GM21447 (cell line): ENCODE data around the gene CDC27.
"Not testable (repeated sequence)": the region's sequence is repeated elsewhere in the genome, so short reads cannot be mapped to it uniquely, and the experiment has no call there.

Experiments used
- ATAC-seq: cut with Tn5 transposase; IDR thresholded peaks from one replicate; pipeline ENCODE4 v1.9.1; 2021; ENCODE audit not compliant: unreplicated experiment

The CDC27 gene

DNA sequence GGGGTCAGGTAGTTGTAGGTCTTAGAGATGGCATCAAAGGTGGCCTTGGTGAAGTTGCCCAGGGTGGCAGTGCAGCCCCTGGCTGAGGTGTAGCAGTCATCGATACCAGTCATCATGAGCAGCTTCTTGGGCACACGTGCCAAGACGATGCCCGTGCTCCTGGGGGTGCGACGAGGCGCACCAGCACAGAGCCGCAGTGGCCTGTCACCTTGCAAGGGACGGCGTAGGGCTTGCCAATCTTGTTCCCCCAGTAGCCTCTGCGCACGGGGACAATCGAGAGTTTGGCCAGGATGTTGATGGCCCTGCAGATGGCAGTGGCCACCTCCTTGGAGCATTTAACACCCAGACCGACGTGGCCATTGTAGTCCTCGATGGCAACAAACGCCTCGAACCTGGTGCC, 29.8 kb downstream of the CDC27 start:
- ATAC-seq, result no peak

DNA sequence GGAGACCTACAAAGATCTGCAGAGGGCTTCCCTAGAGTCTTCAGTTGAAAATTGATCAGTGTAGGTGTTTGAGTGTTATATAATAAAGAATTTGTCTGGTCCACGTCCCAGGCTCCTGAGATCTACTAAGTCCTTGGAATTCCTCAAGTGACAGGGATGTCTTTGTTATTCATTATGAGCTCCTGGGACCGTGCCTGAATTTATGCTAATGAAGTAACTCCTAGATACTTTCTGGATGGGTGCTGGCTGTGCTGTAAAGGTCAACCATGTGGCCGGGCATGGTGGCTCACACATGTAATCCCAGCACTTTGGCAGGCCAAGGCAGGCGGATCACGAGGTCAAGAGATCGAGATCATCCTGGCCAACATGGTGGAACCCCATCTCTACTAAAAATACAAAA, 43.7 kb downstream of the CDC27 start:
- no peak for ATAC-seq

DNA sequence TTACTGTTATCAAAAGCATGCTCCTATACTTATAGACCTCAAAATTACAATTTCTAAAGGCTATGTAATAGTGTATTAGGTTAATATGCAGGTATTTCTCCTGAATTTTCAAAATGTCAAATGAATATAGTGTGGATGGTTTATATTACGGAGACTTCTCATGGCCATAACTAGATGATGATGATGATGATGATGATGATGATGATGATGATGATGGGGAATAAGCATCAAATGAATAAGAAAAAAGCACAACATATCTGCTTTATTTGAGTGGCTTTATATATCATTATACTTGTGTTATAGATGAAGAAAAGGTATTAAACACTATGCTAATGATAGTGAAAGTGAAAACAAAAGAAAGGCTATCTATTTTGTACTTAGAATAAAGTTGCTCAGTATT, 53.9 kb downstream of the CDC27 start:
- ATAC-seq, result no peak

DNA sequence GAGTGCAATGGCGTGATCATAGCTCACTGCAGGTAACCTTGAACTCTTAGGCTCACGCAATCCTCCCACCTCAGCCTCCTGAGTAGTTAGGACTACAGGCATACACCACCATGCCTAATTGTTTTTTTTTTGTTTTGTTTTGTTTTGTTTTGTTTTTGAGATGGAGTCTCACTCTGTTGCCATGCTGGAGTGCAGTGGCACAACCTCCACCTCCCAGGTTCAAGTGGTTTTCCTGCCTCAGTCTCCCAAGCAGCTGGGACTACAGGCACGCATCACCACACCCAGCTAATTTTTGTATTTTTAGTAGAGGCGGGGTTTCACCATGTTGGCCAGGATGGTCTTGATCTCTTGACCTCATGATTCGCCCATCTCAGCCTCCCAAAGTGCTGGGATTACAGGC, 54.7 kb downstream of the CDC27 start:
- ATAC-seq, result not testable (repeated sequence)

DNA sequence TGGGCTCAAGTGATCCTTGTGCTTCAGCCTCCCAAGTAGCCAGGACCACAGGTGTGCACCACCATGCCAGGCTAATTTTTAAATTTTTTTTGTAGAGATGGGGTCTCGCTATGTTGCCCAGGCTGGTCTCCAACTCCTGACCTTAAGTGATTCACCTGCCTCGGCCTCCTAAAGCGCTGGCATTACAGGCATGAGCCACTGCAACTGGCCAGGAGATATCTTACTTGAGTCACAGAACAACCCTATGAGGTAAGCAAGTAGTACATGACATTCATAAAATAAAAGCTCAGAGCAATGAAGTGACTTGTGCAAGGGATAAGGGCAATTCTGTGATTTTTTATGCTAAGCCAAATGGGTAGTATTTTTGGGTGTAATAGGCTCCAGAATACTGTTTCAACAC, 57.3 kb downstream of the CDC27 start:
- no peak for ATAC-seq

DNA sequence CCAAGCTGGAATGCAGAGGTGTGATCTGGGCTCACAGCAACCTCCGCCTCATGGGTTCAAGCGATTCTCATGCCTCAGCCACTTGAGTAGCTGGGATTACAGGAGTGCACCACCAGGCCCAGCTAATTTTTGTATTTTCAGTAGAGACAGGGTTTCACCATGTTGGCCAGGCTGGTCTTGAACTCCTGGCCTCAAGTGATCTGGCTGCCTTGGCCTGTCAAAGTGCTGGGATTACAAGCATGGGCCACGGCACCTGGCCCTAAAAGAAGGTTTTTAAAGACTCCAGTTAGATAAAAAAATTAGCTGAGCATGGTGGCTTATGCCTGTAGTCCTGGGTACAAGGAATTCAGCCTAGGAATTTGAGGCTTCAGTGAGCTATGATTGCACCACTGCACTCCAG, 62.3 kb downstream of the CDC27 start:
- ATAC-seq, result not testable (repeated sequence)

DNA sequence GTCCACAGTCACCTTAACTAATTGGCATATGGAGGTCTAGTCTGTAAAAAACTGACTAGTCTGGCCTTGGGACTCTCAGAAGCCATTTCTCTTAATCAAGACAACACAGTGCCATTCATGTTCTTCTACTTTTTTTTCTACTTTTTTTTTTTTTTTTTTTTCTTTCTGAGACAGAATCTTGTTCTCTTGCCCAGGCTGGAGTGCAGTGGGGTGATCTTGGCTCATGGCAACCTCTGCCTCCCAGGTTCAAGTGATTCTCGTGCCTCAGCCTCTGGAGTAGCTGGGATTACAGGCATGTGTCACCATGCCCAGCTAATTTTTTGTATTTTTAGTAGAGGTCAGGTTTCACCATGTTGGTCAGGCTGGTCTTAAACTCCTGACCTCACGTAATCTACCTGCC, 65.8 kb downstream of the CDC27 start:
- not testable (repeated sequence) for ATAC-seq

DNA sequence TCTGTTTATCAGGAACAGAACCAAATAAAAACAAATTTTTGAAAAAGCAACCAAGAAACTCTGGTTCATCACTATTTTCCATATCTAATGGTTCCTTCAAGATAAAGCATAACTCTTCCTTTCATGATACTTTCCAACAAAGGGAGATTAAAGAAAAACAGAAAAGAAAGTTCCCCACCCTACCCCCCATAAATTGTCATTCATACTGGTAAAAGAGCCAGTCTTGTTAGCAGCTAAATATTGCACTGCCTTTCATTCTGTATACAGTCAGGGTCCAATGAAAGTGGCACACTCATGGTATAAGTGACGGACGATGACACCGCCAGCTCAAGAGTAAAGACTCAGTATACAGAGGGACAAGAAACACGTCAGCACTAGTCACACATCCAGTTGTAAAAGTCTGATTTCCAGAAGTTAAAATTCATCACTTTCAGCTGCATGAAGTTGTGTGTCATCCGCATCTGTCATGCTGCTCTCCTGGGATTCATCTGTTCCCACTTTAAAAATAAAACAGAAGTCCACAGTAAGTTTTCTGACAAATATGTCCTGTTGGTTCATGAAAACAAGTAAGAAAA, 68.5 kb downstream of the CDC27 start:
- ATAC-seq, result no peak

DNA sequence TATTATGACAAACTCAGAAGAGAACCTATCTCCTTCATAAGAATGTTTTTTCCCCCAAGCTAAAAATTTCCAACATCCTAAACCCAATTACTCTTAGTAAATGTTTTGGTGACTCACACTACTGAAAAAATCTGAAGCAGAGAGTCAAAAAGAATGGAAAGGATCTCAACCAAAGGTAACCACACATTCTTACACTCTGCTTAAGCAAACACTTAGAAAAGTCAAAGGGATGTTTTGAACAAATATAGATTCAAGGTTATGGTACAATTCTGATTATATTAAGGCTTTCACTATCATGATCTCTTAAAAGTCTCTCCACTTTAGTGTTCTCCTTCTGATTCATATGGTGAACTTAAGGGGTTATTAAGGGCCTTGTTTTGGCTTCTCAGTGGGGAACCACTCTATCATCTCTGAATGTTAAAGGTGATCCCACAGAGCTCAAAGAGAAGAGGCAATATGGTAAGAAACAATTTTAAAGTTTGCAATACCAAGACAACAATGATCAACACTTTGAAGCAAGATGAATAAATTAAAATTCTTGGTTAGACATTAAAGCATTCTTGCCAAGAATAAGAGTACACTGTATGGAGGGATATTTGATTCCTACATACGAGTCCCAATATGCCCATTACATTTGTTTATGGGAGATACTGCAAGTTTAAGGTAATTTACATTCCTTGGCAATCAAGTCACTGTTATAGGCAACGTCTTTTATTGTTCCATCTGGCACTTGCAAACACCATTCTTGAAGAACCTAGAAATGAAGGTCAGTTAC, 69.2 kb downstream of the CDC27 start:
- no peak for ATAC-seq

DNA sequence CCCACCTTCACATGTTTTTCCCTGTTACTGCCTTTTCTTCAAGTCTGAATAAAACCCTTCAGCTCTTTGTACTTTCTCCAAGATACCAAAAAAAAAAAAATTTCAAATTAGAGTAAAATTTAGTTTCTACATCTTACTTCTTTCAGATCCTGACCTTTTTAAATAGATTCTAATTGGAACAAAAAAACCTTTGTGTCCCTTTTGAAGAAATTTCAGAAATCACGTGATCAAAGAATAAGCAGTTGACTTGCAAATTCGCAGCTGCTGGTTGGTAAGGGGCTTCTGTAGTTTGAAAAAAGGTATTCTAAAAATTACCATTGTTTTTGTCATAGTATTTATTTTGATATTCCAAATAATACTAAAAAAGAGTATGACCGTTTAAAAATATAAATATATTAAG, 71.7 kb downstream of the CDC27 start:
- ATAC-seq, result no peak

DNA sequence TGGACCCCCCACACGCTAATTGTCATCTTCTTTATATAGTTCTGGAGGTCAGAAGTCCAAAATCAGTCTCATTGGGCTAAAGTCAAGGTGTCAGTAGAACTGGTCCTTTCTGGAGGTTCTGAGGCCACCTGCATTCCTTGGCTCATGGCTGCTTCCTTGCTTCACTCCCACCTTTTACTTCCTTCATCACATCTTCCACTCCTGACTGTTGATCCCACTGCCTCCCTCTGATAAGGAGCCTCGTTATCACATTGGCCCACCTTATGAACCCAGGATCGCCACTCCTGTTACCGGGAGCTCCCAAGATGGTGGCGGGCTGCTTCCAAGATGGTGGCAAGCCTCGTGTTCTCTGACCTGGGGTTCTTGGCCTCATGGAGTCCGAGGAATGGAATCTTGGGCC, 83.0 kb downstream of the CDC27 start:
- ATAC-seq, result no peak

DNA sequence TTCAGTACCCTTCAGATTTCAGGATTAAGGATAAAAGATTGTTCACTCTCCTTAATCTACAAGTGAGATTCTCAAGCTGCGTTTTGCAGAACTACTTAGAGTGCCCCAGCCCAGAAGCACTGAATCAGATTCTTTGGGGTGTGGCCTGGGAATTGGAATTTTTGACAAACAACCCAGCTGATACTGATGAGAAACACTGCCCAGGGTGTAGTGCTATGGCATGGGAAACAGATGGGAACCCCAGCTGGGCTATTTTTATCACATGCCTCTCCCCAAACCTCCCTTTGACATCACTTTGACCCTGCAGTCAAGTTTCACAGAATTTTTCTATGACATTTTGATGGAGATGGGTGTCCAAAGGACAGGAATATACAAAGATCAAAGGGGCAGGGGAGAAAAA, 83.8 kb downstream of the CDC27 start:
- not testable (repeated sequence) for ATAC-seq

DNA sequence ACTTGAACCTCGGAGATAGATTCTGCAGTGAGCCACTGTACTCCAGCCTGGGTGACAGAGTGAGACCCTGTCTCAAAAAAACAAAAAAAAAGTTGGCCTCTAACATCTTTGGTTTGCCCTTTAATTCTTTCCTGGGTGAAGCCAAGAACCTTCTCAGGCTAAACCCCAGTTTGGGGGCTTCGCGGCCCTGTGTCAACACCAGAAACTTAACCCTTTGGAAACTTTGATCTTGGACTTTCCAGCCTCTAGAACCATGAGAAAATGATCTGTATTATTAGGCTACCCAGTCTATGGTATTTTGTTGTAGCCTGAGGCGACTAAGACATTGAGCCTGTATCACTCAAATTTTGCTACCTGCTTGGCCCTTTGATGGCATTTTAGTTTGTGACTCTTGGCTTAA, 86.2 kb downstream of the CDC27 start:
- ATAC-seq, result no peak

DNA sequence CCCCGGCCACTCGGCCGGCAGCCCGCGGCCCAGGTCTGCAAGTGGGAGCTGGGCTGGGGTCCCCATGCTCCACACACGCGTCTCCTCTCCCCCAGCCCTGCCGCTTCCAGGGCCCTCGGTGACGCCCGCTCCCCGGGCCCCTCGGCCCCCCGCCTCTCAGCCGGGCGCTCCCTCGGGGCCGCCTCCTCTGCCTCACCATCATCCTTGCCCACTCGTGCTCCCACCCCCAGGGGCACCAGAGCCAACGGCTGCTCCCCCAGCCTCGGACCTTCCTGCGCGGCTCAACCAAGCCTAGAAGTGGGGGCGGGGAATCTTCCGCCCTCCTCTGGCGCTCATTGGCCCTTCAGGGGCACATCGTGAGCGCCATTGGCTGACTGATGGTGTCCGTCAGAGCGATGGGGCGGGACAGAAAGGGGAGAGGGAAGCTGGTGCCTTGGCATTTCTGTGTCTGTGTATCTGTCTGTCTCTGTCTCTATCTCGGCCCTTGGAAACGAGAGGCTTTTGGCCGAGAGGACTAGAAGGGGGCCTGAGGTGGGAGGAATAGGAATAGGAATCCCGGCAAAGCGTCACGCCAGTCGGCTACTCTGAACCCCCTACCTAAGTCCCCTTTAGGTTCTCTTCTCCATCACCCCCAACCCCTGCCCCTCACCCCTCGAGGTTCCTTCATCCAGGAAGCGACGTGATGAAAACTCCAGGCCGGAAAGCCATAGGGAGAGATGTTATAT, 88.9 kb downstream of the CDC27 start:
- peak; percentile 95 for ATAC-seq

DNA sequence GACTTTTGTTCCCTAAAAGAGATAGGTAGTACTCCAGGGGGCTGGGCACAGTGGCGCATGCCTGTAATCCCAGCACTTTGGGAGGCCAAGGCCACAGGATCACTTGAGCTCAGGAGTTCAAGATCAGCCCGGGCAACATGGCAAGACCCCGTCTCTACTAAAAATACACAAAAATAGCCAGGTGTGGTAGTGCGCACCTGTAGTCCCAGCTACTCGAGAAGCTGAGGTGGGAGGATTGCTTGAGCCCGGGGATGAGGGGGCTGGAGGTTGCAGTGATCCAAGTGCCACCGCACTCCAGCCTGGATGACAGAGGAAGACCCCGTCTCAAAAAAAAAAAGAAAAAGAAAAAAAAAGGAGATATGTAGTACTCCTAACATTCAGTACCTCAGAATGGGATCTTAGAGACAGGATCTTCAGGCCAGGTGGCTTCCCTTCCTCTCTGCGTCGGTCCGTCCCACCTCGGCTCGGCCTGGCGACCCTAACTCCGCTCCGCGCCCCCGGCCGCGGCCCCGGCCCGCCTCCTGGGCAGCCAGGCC, 89.6 kb downstream of the CDC27 start:
- ATAC-seq, result peak; percentile 12

DNA sequence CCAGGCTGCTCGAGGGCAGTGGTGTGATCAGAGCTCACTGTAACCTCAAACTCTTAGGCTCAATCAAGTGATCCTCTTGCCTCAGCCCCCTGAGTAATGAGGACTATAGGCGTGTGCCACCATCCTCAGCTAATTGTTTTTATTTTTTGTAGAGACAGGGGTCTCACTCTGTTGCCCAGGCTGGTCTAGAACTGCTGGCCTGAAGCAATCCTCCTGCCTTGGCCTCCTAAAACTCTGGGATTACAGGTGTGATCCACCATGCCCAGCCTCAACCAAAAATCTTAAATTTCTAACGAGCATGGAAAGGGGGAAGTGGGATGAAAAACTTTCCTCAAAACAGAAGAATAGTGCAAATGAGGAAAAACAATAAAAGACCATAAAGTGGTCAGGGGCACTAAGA, 92.8 kb downstream of the CDC27 start:
- no peak for ATAC-seq

DNA sequence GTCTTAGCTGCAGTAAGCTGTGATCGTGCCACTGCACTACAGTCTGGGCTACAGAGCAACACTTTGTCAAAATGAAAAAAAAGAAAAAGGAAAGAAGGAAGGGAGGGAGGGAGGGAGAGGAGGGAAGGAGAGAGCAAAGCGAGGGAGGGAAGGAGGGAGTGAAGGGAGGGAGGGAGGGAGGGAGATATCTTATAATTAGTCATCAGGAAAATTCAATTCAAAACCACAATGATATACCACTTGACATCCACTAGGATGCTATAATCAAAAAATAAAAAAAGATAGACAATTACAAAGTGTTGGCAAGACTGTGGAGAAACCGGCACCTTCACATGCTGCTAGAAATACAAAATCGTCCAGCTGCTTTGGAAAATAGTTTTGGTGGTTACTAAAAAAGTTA, 93.8 kb downstream of the CDC27 start:
- no peak for ATAC-seq

DNA sequence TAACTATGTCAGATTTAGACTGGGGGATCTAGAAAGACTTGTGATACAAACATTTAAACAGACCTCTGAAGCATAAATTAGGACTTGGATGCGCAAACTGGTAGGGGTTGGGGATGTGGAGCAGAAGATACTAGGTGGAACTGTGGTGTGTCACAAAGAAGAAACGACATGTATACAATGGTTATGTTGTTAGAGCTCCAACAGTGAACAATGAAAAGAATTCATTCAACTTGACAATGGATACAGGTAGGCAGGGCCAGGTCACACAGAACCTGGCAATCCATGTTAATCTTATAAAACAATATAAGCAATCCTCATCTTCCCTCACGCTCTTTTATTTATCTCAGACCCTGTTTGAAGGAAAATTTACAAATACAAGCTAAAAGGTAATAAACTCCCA, 102.0 kb downstream of the CDC27 start:
- ATAC-seq, result no peak

DNA sequence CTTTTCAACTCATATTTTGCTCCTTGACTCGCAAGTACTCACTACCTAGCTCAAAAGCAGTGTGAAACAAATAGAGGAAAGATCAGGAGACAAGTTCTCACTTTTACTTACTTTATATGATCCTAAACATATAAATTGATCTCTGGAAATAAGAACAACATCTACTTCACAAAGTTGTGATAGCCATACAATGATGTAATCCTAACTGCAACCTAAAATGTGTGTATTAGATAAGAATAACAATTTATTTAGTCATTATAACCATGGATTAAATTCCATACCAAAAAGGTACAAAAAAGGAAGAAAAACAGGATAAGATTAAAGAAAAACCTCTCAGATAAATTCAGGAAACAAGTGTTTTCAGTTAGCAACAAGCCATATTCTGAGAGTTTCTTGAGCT, 103.4 kb downstream of the CDC27 start:
- ATAC-seq, result no peak

DNA sequence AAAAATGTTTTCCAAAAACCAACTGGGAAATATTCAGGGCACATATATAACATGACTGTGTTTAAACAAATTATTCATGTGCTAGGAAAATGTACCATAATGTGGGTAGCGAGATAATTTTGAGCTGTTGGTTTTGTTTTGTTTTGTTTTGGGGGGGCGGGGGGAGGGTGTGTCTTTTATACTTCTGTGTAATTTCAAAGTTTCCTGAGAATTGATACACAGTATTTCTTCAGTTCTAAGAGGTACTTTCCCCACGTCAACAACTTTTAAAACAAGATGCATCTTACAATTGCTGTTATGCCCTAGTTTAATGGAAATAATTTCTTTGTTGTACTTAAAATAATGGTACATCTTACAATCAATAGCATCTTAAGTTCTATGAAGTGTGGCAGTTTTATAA, 110.3 kb downstream of the CDC27 start:
- no peak for ATAC-seq

DNA sequence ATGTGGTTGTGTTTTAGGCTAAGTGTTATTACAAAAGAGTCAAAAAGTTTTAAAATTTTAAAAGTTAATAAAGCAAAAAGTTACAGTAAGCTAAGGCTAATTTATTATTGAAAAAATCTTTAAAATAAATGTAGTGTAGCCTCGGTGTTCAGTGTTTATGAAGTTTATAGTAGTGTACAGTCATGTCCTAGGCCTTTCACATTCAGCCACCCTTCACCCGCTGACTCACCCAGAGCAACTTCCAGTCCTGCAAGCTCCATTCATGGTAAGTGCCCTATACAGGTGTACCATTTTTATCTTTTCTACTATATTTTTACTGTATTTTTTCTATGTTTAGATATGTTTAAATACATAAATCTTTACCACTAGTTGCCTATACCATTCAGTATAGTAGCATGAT, 111.5 kb downstream of the CDC27 start:
- ATAC-seq, result no peak

DNA sequence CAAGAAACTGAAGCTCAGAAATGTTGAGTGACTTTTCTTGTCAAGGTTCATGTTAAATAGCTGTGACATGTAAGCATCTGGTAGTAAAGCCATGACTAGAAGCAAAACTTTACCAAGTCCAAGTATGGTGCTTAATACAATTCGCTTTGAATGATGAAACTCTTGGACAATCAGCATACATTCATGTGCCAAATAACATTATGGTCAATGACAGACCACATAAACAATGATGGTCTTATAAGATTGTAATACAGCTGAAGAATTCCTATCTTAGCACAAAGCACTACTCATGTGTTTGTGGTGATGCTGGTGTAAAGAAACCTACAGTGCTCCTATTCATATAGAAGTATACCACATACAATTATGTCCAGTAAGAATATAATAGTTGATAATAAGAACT, 112.9 kb downstream of the CDC27 start:
- no peak for ATAC-seq
